ENCODE results near the gene FBXL13. TPM values are rescaled to one million over a fixed set of nuclear protein-coding genes. Genes with fewer than 3 reads are reported as not detected.

Gene FBXL13
- total and polyA plus RNA-seq, 2 experiments from 2014 or later = 2.1 to 2.2 TPM

- H3K4me3 ChIP-seq = no peak overlapping the region
- no peaks in the 10 kb centered on the region for H3K27me3 ChIP-seq
- no peak overlapping the region for H3K27ac ChIP-seq
- H3K4me1 ChIP-seq (ENCODE audit: low read depth) = no peaks in the 10 kb centered on the region
- no peaks in the 10 kb centered on the region for H3K36me3 ChIP-seq
- DNase-seq (ENCODE audit: low read depth in 1 of 2, low spot score in 1 of 2) = no peak
- no peaks in the 10 kb centered on the region for H3K9me3 ChIP-seq (ENCODE audit: low read depth)
- TF ChIP-seq, protein P1, sequence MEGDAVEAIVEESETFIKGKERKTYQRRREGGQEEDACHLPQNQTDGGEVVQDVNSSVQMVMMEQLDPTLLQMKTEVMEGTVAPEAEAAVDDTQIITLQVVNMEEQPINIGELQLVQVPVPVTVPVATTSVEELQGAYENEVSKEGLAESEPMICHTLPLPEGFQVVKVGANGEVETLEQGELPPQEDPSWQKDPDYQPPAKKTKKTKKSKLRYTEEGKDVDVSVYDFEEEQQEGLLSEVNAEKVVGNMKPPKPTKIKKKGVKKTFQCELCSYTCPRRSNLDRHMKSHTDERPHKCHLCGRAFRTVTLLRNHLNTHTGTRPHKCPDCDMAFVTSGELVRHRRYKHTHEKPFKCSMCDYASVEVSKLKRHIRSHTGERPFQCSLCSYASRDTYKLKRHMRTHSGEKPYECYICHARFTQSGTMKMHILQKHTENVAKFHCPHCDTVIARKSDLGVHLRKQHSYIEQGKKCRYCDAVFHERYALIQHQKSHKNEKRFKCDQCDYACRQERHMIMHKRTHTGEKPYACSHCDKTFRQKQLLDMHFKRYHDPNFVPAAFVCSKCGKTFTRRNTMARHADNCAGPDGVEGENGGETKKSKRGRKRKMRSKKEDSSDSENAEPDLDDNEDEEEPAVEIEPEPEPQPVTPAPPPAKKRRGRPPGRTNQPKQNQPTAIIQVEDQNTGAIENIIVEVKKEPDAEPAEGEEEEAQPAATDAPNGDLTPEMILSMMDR (IDR thresholded peaks at IDR 0.05; ENCODE audit: low read depth, low read length) = no peak
Measured at GRCh38 chr7:102859799-102860125, 214.8 kb downstream of the FBXL13 start.

- H3K9me3 ChIP-seq (ENCODE audit: low read depth) = no peaks in the 10 kb centered on the region
Measured at GRCh38 chr7:102859084-102859798, 215.4 kb downstream of the FBXL13 start.

DNA sequence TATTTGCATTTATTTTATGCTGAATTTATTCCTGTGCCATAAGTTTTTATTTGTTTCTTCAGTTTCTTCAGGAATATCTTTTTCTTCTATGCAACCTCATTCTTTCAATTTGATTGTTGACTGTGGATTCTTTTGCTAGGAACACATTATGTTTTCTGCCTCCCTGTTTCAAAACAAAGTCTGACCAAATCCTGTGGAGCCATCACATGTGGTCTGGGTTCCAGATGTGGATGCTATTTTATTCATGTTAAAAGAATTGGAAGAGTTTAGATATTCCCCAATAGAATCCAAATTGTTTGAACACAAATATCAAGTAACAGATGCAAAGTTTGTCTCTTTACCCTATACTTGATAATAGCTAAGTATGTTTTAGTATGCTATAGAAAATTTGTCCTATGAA, 218.6 kb downstream of the FBXL13 start:
- H3K36me3 ChIP-seq = no peaks in the 10 kb centered on the region
- TF ChIP-seq, protein P1 (IDR thresholded peaks at IDR 0.05; ENCODE audit: low read depth, low read length) = no peak
- no peaks in the 10 kb centered on the region for H3K9me3 ChIP-seq (ENCODE audit: low read depth)
- no peaks in the 10 kb centered on the region for H3K27me3 ChIP-seq
- no peak for DNase-seq (ENCODE audit: low read depth in 1 of 2, low spot score in 1 of 2)
- no peaks in the 10 kb centered on the region for H3K4me1 ChIP-seq (ENCODE audit: low read depth)
- H3K4me3 ChIP-seq = no peak overlapping the region
- no peak overlapping the region for H3K27ac ChIP-seq

More at GRCh38 chr7:102859084-102859798, 215.4 kb downstream of the FBXL13 start:
- TF ChIP-seq, protein P1 (IDR thresholded peaks at IDR 0.05; ENCODE audit: low read depth, low read length) = no peak
- no peak for DNase-seq (ENCODE audit: low read depth in 1 of 2, low spot score in 1 of 2)
- Histone ChIP-seq H3K4me1 (ENCODE audit: low read depth) (no peaks in the 10 kb centered on the region), H3K36me3 (no peaks in the 10 kb centered on the region), H3K27ac (no peak overlapping the region), H3K27me3 (no peaks in the 10 kb centered on the region), H3K4me3 (no peak overlapping the region)

- TF ChIP-seq, protein P1 (IDR thresholded peaks at IDR 0.05; ENCODE audit: low read depth, low read length) = no peak
- Histone ChIP-seq H3K4me3 (no peak overlapping the region), H3K27ac (no peak overlapping the region), H3K36me3 (no peaks in the 10 kb centered on the region), H3K9me3 (ENCODE audit: low read depth) (no peaks in the 10 kb centered on the region), H3K27me3 (no peaks in the 10 kb centered on the region), H3K4me1 (ENCODE audit: low read depth) (no peaks in the 10 kb centered on the region)
- no peak for DNase-seq (ENCODE audit: low read depth in 1 of 2, low spot score in 1 of 2)
Measured at GRCh38 chr7:102849538-102849937, 225.1 kb downstream of the FBXL13 start.

DNA sequence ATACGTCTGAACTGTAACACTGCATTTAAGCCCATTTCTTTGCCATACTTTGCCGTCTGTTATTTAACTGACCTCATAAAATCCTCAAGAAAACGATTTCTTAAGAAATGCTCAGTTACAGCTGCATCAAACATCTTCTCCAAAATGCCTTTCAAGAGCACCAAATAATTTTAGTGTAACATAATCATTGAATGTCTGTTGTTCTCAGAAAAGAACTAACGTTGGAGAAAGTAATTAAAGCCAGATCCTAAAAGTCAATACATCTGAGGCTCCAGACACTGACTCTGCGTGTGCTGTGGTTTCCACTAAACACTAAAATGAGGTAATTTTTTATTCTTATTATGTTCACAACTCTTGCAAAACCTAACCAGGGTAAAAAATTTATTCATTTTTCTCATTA, 225.5 kb downstream of the FBXL13 start:
- Histone ChIP-seq H3K27ac (no peak overlapping the region), H3K4me3 (no peak overlapping the region), H3K4me1 (ENCODE audit: low read depth) (no peaks in the 10 kb centered on the region), H3K9me3 (ENCODE audit: low read depth) (no peaks in the 10 kb centered on the region), H3K27me3 (no peaks in the 10 kb centered on the region), H3K36me3 (no peaks in the 10 kb centered on the region)
- TF ChIP-seq, protein P1 (IDR thresholded peaks at IDR 0.05; ENCODE audit: low read depth, low read length) = no peak
- no peak for DNase-seq (ENCODE audit: low read depth in 1 of 2, low spot score in 1 of 2)
